HG03097 (cell line): Measurements from ENCODE around the gene PCA3.

Source experiments
- ATAC-seq: cut with Tn5 transposase; IDR thresholded peaks from one replicate; pipeline ENCODE4 v1.9.1; 2021; ENCODE audit not compliant: unreplicated experiment, low FRiP score

PCA3 gene

GRCh38 chr9:76817489-76817888 lies 53.3 kb downstream of the PCA3 start:
- ATAC-seq: no peak

DNA sequence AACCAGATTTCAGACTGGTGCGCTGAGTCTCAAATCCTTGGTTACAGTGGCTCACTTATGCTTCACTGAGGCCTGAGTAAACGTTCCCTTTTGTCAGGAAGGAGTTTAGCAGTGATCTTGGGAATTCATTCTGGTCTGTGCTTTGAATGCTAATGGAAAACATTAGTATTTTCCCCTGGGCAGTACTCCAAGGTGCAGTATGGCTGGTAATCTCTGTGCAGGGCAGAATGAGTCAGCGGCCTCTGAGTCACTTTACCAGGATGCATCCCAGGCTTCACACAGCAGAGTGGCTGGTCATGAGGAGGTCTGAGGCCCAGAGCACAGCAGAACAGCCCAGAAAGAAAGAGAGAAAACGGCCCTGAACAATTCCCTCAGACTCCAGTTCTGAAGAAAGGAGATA lies 54.0 kb downstream of the PCA3 start:
- ATAC-seq: no peak

DNA sequence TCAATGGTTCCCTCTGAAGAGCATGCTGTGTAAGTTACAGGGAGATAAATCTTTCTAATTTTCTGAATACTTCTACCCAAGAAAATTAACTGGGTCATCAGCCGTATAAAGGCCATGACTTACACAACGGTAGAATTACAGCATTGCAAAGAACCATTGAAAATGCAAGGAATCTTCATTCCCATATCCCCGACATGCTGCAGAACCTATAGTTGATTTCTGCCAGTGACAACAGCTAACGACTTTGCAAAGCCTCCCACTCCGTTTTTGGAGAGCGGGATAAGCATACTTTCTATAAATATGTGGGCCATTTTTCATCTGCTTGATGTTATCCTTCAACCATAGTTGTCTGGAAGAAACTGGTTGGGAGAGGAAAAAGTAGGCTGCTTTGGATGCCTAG lies 56.2 kb downstream of the PCA3 start:
- no peak for ATAC-seq

GRCh38 chr9:76827296-76828080 lies 63.2 kb downstream of the PCA3 start:
- no peak for ATAC-seq

DNA sequence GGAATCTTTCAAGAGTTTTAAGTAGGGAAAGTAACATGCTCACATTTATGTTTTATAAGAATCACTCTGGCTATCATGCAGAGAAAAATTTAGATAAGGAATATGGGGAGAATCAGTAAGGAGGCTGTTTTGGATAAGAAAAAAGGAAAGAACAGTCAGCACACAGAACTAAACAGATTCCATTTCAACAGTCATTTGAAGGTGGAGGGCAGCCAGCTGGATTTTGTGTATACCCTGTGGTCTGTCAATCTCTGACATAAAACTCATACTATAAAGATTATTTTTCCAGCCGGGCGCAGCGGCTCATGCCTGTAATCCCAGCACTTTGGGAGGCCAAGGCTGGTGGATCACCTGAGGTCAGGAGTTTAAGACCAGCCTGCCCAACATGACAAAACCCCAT lies 64.2 kb downstream of the PCA3 start:
- no peak for ATAC-seq

DNA sequence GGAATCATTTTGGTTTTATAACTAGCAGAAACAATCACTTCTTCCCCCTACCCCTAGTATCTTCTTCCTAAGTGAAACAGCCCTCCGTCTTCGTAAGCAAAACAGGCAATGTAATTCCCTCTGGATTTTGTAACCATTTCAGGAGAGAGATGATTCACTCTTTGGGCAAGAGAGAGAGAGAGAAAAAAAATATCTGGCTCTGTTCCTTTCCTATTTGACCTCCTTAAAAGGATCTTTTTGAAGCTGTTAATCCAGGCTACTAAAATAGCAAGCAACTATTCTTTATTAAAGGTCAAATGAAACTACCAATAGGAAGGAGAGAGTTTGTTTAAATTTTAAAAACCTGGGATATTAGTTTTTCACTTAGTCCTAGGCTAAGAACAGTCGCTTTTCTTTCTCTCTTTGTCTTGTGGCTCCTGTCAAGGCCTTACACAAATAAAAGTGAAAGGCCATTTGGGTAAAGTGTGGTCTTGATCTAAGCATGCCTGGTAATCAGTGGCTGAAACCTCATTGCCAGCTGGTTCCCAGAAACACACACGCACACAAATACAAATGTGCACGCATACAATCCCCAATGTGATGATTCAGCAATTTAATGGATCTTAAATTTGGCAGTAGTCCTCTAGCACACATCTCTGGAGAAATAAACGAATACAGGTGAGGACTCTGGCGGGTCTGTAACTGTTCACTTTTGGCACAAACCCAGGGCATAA lies 71.5 kb downstream of the PCA3 start:
- no peak for ATAC-seq
